ENCODE measurements around the gene DUSP10.

The DUSP10 gene

DNA sequence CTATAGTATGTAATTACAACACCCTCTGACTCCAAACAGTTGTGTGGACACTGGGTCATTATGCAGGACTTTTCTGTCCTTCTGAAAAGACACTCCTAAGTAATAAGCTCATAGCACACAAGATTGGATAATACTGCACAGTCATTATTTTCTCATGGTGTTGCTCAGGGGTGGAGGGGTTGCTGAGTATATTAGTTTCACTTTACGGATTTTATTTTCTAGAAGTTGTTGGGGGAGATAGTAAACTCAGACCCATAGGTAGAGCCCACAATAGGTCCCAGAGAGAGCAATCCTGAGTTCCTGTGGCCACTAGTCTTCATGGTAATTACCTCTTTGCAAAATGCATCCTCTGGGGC, 53.4 kb downstream of the DUSP10 start:
- H3K4me3 ChIP-seq (ENCODE audit: control insufficient read depth, low read depth, low read length) = no peak overlapping the region
- TF ChIP-seq, protein P1, sequence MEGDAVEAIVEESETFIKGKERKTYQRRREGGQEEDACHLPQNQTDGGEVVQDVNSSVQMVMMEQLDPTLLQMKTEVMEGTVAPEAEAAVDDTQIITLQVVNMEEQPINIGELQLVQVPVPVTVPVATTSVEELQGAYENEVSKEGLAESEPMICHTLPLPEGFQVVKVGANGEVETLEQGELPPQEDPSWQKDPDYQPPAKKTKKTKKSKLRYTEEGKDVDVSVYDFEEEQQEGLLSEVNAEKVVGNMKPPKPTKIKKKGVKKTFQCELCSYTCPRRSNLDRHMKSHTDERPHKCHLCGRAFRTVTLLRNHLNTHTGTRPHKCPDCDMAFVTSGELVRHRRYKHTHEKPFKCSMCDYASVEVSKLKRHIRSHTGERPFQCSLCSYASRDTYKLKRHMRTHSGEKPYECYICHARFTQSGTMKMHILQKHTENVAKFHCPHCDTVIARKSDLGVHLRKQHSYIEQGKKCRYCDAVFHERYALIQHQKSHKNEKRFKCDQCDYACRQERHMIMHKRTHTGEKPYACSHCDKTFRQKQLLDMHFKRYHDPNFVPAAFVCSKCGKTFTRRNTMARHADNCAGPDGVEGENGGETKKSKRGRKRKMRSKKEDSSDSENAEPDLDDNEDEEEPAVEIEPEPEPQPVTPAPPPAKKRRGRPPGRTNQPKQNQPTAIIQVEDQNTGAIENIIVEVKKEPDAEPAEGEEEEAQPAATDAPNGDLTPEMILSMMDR (conservative IDR thresholded peaks at IDR 0.05; ENCODE audit: control insufficient read depth, insufficient read depth, low read depth, low read length) = no peak
- no peak for DNase-seq (ENCODE audit: low read depth)

DNA sequence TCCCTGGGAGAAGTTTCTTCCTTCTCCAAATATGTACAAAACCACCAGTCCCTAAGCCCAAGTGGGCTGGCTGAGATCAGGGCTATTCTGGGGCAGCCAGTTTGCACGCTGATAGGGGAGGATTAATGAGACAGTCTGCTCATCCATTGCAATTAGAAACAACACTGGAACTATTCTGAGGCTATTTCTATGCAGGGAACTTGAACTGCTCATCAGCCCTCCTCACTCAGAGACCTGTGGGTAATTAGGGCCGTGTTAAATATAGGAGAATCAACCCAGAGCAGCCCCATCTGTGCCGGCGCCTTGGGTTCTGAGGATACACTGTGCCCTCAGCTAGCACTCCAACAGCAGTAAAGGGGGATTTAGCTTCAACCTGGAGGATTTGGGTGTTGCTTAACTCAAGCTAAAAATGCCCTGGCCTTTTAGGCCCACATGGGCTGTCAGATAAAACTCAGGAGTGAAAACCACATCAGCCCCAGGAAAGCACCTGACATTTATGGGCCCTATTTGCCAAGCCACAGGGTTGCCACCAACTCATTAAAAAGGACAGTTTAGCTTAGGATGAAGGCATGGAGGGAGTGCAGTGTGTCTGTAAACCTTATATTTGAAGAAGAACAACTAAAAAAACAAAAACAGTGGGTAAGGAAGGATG, 53.9 kb downstream of the DUSP10 start:
- TF ChIP-seq, protein P1 (conservative IDR thresholded peaks at IDR 0.05; ENCODE audit: control insufficient read depth, insufficient read depth, low read depth, low read length) = no peak
- no peak for DNase-seq (ENCODE audit: low read depth)
- H3K4me3 ChIP-seq (ENCODE audit: control insufficient read depth, low read depth, low read length) = no peak overlapping the region

DNA sequence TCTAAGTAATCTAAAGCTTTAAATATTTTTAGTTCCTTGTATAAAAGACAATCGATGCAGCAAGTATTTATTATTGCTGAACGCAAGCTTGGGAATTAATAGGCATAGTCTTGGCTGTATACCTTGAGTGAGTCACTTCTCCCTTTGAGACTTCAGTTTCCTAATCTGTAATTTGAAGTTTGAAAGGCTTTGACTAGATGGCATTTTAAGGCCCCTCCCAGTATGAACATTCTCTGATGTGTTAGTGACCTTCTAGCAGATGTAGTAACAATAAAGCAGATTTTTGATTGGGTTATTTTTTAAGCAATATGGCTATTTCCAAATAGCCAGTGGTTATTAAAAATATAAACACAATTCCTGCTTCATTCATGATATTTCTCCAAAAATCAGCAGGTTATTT, 58.2 kb downstream of the DUSP10 start:
- no peak overlapping the region for H3K4me3 ChIP-seq (ENCODE audit: control insufficient read depth, low read depth, low read length)
- TF ChIP-seq, protein P1 (conservative IDR thresholded peaks at IDR 0.05; ENCODE audit: control insufficient read depth, insufficient read depth, low read depth, low read length) = no peak
- peak; percentile 56 for DNase-seq (ENCODE audit: low read depth)

DNA sequence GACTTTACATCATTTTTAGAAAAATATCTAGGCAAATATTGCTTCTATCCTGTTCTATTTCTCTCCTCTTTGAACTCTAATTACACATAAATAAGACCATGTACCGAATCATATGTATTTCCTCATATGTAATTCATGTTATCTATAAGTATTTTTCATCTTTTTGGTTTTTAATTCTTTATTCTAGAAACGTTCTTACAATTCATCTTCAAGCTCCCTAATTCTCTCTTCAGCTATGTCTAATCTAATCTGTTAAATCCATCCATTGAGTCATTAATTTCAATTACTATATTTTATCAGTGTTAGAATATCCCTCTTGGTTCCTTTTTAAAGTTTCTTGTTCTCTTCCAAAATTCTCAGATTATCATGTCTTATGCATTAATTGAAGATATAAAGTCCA, 61.8 kb downstream of the DUSP10 start:
- no peak overlapping the region for H3K4me3 ChIP-seq (ENCODE audit: control insufficient read depth, low read depth, low read length)
- no peak for DNase-seq (ENCODE audit: low read depth)
- TF ChIP-seq, protein P1 (conservative IDR thresholded peaks at IDR 0.05; ENCODE audit: control insufficient read depth, insufficient read depth, low read depth, low read length) = no peak

DNA sequence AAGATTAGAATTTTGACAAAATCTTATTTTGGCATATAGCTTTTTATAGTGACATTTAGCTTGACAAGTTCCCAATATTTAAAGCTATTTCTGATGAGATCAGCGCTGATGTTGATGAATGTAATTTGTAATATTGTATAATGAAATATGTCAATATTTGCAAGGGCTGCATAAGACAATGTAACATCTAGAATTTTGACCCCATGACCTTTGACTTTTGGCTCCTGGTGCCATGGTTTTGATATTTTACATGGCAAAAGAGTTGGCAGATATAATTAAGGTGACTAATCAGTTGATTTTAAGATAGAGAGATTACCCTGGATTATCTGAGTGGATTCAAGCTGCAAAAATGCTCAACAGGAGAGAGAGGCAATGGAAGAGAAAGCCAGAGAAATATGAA, 63.9 kb downstream of the DUSP10 start:
- TF ChIP-seq, protein P1 (conservative IDR thresholded peaks at IDR 0.05; ENCODE audit: control insufficient read depth, insufficient read depth, low read depth, low read length) = no peak
- no peak overlapping the region for H3K4me3 ChIP-seq (ENCODE audit: control insufficient read depth, low read depth, low read length)
- no peak for DNase-seq (ENCODE audit: low read depth)

DNA sequence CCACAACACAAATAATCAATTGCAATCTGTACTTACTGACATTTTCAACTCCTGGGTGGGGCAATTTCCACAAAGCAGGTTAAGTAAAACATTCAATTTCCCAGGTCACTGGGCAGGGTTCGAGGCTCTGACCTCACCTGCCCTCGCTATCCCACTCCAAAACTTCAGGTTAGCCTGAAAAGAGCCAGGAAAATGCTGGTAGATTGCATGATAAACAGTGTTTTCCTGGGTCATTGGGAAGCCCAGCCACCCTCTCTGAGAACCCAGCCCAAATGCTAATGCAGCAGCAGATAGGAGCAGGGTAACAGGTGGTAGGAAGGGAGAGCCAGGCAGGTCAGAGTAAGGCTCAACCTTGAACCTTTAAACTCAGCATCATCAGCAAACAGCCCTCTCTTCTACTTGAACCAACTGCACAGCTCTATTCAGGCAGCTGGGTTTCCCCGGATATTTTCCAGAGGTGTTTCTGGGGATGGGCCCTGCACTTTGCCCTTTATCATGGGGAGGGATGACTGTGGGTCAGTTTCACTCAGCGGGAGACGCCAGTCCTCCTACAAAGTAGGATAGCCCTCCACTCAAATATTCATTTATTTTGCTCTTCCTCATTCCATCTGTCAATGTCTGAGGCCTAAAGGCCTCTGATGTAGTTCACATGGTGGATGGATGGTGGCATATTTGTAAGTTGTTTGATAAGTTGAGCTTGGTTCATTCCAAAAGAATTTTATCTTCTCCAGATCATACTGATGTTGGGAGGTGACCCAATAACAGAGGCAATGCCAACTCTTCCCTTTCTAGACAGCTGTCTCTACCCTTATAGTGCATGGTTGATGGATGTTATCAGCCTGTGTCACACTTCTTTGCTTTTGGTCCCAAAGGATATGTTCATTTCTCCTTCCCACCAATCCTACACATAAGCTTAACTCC, 65.7 kb downstream of the DUSP10 start:
- no peak for DNase-seq (ENCODE audit: low read depth)
- no peak overlapping the region for H3K4me3 ChIP-seq (ENCODE audit: control insufficient read depth, low read depth, low read length)
- TF ChIP-seq, protein P1 (conservative IDR thresholded peaks at IDR 0.05; ENCODE audit: control insufficient read depth, insufficient read depth, low read depth, low read length) = no peak

All from fibroblast of mammary gland (primary cell).